ELR (cell line): ENCODE measurements around the gene PERP.

Experiments used
- DNase-seq: peaks from one replicate; pipeline ENCODE4 v3.0.0-alpha.2; 2015; ENCODE audit warnings: low read depth

PERP gene

GRCh38 chr6:138105446-138105845, 1.8 kb downstream of the PERP start:
- no peak for DNase-seq

- no peak for DNase-seq
Measured at GRCh38 chr6:138104618-138105213, 2.5 kb downstream of the PERP start.

- no peak for DNase-seq
Measured at GRCh38 chr6:138103871-138104270, 3.3 kb downstream of the PERP start.

- DNase-seq = no peak
Measured at GRCh38 chr6:138101946-138102731, 5.1 kb downstream of the PERP start.

GRCh38 chr6:138099832-138100231, 7.4 kb downstream of the PERP start:
- peak; percentile 31 for DNase-seq

GRCh38 chr6:138098306-138098705, 8.9 kb downstream of the PERP start:
- DNase-seq = no peak

- DNase-seq = no peak
Measured at GRCh38 chr6:138094260-138094659, 13.0 kb downstream of the PERP start.

GRCh38 chr6:138093632-138094031, 13.6 kb downstream of the PERP start:
- DNase-seq = no peak

GRCh38 chr6:138092686-138093085, 14.5 kb downstream of the PERP start:
- no peak for DNase-seq

- no peak for DNase-seq
Measured at GRCh38 chr6:138089325-138089724, 17.9 kb downstream of the PERP start.

- peak; percentile 89 for DNase-seq
Measured at GRCh38 chr6:138088326-138088762, 18.9 kb downstream of the PERP start.

- peak; percentile 55 for DNase-seq
Measured at GRCh38 chr6:138087593-138088325, 19.5 kb downstream of the PERP start.

- DNase-seq = peak; percentile 65
Measured at GRCh38 chr6:138086573-138087196, 20.5 kb downstream of the PERP start.

GRCh38 chr6:138085839-138086222, 21.4 kb downstream of the PERP start:
- no peak for DNase-seq

- no peak for DNase-seq
Measured at GRCh38 chr6:138084904-138085838, 22.0 kb downstream of the PERP start.

GRCh38 chr6:138082232-138082631, 25.0 kb downstream of the PERP start:
- DNase-seq = no peak

- peak; percentile 23 for DNase-seq
Measured at GRCh38 chr6:138079556-138079955, 27.7 kb downstream of the PERP start.

- DNase-seq = no peak
Measured at GRCh38 chr6:138078491-138078890, 28.7 kb downstream of the PERP start.

GRCh38 chr6:138073264-138073663, 34.0 kb downstream of the PERP start:
- no peak for DNase-seq

GRCh38 chr6:138063726-138064125, 43.5 kb downstream of the PERP start:
- DNase-seq = no peak

- no peak for DNase-seq
Measured at GRCh38 chr6:138054982-138055381, 52.2 kb downstream of the PERP start.
